SIG-M5 (cell line): Measurements from ENCODE around the gene PACRG.

Experiments used
- DNase-seq: peaks from one replicate; lab custom pipeline; 2025; lab: John Stamatoyannopoulos, UW

Gene PACRG

DNA sequence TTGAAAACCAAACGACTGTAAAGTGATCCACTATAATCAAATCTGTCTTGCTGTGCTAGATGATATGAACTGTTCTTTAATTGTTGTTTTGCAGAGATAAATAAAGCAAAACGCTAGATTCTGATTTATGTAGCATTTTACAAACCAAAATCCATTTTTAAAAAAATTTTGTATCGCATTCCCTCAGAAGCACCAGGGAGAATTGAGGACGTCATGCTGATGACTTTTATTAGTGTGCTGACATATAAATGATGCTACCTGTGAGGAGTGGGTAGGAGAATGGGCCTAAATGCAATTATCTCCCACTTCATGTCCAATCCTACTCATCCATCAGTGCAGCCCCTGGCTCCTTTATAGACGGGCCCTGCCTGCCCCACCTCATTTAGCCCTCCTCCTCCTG, 282.4 kb downstream of the PACRG start:
- DNase-seq: no peak

DNA sequence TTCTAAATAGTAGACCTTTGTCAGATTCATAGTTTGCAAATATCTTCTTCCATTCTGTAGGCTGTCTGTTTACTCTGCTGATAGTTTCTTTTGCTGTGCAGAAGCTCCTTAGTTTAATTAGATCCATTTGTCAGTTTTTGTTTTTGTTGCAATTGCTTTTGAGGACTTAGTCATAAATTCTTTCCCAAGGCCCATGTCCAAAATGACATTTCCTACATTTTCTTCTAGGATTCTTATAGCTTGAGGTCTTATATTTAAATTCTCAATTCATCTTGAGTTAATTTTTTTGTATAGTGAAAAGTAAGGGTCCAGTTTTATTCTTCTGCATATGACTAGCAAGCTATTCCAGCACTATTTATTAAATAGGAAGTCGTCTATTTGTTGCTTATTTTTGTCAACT, 287.0 kb downstream of the PACRG start:
- no peak for DNase-seq

DNA sequence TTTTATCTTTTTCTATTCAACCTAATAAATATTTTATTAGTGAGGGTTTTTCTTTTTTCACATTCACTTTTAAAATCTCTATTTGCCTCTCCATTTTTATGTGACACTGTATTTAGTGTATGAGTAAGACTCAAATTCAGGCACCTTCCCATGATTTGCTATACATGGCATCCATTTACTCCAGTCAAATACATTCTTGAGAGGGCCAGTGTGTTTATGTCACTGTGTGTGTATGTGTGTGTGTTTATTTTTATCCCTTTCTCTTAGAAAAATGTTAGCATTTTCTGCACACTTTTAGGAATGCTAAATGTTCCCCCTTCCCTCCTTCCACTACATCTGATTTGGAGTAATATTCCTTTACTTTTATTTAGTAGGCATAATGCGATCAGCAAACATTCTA, 290.0 kb downstream of the PACRG start:
- no peak for DNase-seq

DNA sequence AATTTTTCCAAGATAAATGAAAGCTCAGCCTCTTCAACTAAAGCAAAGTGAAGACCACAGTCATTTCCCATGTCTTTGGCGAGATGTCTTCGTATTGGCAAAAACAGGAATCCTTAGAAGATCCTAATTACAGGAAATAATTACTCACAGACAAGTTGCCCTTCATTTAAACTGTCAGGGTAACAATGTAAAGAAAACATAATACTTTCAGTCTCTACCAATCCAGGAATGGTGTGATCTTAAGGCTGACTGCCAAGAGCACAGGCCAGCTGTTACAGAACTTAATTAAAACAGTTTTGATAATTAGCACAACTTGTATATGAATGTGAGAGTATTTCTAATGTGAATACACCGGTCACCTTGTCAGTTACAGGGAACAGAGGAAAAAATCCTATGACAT, 292.2 kb downstream of the PACRG start:
- no peak for DNase-seq

DNA sequence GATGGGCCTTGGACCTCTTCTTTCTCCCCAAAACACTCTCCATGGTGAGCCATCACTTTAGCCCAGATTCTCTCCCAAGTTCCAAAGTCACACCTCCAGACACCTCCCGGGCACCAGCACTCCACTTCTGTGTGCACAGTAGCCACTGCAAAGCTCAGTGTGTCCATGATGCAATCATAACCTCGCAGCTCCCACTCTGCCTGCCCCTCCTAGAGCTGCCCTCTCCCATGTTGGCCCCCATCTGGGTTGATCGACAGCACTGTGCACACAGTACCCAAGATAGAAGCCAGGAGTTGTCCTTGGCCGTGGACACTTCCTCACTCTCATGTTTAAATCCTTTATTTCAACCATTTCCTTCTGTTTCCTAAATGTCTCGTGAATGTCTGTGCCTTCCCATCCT, 293.3 kb downstream of the PACRG start:
- DNase-seq: no peak

DNA sequence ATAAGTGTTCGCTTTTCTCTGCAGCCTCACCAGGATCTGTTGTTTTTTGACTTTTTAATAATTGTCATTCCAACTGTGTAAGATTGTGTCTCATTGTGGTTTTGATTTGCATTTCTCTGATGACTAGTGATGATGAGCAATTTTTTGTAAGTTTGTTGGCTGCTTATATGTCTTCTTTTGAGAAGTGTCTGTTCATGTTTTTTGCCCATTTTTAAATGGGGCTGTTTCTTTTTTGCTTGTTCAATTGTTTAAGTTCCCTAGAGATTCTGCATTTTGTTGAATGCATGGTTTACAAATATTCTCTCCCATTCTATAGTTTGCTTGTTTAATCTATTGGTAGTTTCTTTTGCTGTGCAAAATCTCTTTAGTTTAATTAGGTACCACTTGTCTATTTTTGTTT, 295.9 kb downstream of the PACRG start:
- no peak for DNase-seq

DNA sequence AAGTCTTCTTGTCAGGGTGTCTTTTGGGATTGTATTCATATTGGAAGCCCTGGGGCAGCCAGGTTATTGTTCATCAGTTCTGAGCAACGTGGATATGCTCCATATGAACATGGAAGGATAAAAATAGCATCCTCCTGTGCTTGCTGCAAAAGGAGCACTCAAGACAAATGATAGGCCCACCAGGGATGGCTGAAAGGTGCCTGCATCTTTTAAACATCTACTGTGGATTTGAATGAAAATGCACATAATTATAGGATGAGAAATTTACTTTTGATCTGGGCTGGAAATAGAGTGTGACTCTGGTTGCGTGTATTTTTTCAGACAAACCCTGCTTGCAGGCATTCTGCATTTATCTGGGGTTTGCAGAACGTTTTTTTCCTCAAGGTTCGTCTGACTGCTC, 299.1 kb downstream of the PACRG start:
- no peak for DNase-seq

DNA sequence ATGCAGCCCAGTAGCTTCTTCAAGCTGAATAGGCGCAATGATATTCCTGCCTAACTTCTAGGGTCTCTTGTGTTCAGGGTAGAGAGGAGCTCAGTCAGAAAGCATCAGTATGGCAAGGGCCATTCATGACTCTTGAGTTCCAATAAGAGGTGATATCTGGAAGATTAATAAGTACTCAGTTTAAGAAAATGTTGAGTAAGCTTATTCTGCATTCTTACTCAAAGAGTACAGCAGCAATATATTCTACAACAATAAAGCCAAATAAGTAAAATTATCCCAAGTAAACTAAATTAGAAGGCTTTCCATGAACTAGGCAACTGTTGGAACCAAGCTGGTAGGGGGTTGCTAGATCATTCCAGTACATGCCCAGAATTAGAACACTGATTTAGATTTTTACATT, 303.2 kb downstream of the PACRG start:
- DNase-seq: no peak

DNA sequence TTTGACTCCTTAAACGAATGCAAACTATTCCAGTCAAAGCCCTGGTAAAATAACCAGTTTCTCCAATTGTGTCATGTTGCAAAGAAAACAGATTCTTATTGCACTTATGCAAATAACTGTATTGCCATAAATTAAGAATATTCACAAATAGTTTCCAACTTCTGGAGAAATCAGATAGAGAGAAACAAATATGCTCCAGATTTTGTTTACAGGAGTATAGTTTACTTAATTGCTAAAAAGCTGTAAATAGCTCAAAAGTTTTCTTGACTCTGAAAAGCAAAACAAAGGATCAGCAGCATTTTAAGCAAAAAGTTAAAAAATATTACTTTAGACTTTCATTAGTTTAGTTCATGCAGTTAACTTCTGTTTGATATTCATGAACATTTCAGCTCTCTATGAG, 304.2 kb downstream of the PACRG start:
- DNase-seq: no peak

DNA sequence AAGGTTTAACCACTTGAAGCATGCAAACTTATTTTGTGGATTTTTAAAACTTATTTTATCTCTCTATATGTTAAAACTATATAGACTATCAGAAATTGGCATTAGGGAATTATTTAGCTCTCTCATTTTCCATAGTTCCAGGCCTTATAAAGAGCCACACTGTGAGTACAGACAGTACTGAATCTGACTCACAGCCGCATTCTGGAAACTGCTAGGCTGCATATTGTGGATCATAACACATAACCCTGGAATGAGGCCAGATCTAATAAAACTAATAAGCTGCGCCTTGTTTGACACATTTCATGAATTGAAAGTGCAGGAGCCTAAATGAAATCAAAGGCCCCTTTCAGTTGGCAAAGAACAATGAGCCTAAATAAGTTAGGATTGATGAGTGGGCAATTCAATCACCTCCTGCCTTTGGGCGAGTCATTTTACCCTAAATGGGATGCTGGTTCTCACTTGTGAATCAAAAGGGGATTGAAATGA, 308.4 kb downstream of the PACRG start:
- no peak for DNase-seq

DNA sequence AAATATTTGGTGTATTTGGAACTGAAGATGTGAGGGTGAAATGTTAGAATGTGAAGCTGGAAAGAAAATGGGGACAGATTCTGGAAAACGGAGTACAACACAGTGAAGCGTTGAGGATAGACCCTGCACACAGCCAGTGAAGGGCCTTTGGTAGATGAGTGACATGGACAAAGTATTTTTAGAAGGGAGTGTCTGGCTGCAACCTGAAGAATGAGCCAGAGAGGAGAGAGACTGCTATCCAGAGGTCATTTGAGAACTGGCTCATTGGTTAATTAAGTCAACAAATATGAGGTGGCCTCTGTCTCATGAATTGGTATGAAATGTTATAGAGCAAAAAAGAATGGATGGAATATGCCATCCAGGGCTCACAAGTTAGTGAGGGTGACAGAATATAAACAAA, 310.5 kb downstream of the PACRG start:
- DNase-seq: no peak

DNA sequence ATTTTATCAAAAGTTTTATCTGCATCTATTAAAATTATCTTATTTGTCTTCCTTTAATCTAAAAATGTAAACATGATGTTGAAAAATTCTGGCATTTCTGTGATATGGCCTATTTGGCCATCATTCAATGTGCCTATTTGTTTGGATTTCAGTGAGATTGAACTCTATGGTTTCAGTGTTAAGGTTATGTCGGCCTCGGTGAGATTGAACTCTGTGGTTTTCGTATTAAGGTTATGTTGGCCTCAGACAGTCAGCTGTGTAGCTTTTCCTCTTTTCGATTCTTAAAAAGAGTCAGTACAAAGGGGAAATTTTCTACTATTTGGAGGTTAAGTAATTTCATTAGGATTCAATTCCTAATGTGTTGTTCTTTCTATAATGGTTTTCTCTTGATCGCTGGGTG, 320.6 kb downstream of the PACRG start:
- no peak for DNase-seq

DNA sequence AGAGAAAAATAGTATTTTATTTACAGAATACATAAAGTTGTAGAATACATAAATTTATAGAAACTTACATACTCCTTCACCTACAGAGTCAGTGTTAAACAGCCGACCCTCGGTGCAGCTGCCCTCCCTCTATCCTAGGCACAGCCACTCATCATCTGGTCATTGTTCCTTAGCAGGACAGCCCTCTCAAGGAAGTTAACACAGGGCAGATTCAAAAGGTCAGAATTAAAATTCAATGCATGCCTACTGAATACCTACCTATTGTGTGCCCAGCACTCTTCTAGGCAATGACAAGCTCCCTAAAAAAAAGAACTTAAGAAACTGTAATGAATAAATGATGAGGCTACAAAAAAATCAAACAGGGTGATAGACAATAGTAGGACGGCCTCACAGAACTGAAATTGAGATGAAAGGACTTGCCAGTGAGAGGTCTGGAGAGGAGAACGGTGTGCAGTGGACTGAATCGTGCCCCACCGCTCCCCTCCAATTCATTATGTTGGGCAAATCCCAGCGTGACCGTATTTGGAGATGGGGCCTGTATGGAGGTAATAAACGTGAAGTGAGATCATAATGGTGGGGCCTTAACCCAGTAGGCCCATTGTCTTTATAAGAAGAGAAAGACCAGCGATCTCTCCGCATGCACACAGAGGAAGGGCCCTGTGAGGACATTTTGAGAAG, 326.0 kb downstream of the PACRG start:
- no peak for DNase-seq

DNA sequence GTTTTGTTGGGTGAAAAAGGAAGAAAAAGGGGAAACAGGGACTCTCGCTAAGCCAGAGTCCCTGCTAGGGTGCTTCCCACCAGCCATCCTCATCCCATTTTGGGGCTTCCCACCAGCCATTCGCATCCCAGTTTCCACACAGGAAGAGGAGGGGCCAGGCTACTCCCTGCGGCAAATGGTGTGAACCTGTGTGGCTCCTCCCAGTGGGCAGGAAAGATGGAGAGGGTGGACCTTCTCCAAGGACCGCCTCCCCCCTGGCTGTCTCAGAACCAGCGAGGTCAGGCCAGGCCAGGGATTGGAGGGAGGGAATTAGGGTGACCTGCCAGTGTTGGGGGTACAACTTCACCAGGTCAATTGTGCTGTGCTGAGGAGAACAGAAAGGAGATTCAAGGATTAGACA, 326.9 kb downstream of the PACRG start:
- no peak for DNase-seq

DNA sequence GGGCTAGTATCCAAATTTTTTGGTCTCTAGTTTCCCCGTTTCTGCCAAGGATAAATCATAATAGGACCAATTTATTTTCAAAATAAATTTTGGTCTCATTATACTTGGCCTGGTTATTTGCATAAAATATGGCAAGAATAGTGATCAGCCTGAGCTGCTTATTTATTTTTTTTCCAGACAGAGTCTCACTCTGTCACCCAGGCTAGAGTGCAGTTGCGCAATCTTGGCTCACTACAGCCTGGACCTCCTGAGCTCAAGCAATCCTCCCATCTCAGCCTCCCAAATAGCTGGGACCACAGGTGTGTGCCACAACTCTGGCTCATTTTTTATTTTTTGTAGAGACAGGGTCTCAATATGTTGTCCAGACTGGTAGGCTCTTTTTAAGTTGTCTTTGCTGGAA, 329.5 kb downstream of the PACRG start:
- no peak for DNase-seq

DNA sequence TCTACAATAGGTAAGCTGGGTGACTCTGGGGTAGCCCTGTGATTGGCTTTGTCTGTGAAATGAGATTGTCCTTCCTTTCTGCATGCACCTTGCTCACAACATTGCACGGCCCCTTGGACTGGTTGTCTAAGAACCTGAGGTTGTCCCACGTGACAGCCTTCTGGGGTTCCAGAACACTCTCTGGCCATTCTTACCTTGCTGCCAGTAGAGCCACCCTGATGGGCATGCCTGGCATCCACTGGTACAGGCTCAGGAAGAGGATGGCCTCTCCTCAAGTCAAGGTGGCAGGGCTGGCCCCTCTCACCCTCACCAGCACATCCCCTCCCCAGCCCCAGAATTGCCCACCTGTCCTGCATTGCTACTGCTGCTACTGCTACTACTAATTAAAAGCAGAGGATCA, 335.0 kb downstream of the PACRG start:
- DNase-seq: no peak

DNA sequence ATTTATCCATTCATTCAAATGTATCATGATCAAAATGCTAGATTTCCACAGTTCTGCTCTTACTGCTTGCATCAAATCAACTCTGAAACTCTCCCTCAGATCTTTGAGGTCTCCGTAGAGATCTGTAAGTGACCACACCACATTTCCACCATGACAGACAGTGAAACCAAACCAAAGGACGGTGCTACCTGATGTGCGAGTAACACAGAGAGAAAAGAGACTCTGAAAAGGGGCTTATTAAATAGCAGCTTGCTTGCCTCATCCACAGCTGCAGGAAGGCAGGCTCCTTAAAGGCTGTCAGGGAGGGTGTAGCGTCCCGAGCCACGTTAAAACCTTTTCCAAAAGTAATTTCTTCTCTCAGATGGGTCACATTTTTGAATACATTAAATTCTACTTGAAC, 335.8 kb downstream of the PACRG start:
- DNase-seq: no peak

DNA sequence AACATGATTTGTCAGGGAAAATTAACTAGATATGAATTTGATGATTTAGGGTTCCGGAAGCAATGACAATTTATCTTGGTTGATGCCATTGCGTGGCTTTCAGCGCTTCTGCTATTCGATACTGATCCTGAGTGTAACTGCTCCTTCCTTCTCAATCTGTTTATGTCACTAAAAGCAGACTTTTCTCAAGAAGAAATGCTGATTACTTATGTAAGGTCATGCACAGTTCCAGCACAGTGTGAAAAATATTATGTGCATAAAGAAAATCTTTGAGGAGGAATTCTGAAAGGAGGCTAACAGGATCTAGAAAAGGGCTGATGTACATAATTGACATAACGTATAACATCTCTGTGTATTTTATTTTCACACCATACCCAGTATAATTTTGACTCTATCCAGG, 336.6 kb downstream of the PACRG start:
- no peak for DNase-seq

DNA sequence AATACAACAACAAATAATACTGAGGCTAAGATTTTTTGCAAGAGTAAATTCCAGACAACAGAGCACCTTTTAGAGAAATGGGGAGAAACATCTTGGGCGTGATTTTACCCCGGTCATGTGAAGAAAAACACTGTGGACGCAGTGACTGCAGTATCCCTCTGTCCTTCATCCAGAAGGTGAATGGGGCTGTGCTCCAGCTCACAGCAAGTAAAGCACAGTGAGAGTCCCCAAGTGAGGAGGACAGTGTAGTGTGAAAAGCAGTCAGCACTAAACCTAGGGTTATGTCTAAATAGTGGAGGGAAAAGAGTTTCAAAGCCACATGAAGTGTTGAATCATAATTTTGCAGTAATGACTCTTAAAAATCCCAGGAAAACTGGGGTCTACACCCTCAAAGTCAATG, 338.4 kb downstream of the PACRG start:
- no peak for DNase-seq

DNA sequence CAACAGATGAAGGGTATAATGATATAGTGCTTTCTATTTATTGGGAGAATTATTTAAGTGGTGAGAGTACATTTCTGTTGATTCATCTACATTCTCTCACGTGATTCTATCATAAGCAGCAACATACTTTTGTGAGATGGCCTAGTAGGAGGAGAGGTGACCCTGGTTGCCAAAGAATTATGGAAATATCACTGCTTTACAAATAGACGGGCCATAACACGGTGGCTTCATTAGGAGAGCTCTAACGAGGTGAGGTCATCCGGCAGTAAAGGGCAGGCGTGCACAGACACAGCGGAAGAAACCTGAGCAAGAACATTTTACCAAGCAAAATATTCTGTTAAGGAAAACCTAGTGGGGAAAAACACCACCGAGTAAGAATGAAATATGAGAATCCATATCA, 349.4 kb downstream of the PACRG start:
- no peak for DNase-seq

DNA sequence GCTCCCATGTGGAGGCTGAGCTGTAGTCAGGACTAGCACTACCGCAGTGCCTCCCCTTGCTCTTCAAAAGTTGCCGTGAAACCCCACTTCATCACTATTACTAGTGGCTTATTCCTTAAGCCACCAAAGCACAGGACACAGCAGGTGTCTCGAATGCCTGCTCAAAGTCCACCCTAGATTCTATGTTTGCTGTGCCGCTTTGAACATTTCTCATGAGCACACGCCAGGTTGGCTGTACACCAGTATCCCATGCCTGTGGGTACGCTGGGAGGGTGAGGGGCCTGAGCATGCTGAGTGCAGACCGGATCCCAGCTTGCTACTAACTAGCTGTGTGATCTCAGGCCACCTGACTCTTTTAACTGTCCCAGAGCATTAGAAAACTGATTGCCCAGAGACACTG, 350.9 kb downstream of the PACRG start:
- no peak for DNase-seq

DNA sequence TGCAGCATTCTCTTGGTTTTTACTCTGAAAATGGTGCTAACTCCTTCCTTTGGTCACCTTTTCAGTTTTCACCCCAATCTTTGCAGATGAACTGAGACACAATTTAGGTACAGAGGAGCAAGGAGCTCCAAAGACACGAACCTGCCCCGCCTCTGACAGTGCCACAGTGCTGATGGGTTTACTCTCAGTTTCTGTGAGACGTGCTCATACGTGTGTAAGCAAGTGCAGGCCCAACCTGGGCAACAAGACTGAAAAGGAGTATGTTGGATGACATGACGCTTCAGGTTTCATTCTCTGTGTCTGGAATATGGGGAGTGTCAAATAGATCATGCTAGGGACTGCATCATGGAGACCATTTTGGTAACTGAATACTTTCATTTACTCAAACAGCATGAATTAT, 352.5 kb downstream of the PACRG start:
- DNase-seq: no peak

DNA sequence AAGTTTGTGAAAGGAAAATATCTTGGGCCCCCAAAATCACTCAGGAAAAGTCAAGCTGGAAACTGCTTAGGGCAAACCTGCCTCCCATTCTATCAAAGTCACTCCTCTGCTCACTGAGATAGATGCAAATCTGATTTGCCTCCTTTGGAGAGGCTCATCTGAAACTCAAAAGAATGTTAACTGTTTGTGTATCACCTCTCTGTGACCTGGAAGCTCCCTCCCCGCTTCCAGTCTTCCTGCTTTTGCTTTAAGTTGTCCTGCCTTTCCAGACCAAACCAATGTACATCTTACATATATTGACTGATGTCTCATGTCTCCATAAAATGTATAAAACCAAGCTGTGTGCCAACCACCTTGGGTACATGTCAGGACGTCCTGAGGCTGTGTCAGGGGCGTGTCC, 355.4 kb downstream of the PACRG start:
- no peak for DNase-seq

DNA sequence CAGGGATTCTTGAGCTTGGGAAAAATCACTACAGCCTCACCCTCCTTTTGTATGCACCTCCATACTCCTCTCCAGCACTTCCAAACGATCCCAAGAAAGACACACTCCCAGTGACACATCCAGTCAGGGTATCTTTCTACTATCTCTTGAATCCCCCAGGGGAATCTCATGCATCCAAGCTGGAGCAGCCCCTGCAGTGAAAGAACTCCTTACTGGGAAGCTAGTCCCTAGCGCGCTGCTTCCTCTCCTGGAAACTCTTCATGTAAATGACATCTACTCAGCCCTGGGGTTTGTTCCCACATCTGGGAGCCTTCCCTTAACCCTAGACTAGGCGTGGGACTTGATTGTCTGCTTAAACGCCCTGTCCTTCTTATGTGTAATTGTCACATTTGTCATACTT, 357.7 kb downstream of the PACRG start:
- DNase-seq: no peak
